NCI-H187 treated with DMSO at 0.1 percent for 48 hours (cell line): Measurements from ENCODE around the gene EME1.
"Not testable (repeated sequence)": the region's sequence is repeated elsewhere in the genome, so short reads cannot be mapped to it uniquely, and the experiment has no call there.

Experiments used
- DNase-seq: peaks from one replicate; lab custom pipeline; 2025; lab: John Stamatoyannopoulos, UW

The EME1 gene

GRCh38 chr17:50426472-50426782, 53.4 kb downstream of the EME1 start:
- no peak for DNase-seq

GRCh38 chr17:50426814-50427787, 54.1 kb downstream of the EME1 start:
- DNase-seq, result no peak

- DNase-seq, result not testable (repeated sequence)
These were observed 55.1 kb downstream of the EME1 start for GRCh38 chr17:50428126-50428525.

- no peak for DNase-seq
These were observed 55.9 kb downstream of the EME1 start for GRCh38 chr17:50428831-50429424.

GRCh38 chr17:50429793-50430192, 56.8 kb downstream of the EME1 start:
- no peak for DNase-seq
